ENCODE data around the gene ELP4. TPM values are rescaled to one million over a fixed set of nuclear protein-coding genes. Genes with fewer than 3 reads are reported as not detected.

The ELP4 gene
- total RNA-seq, 2 donors from 2014 or later: 22.7 to 30.0 TPM

GRCh38 chr11:31797190-31798056, 287.9 kb downstream of the ELP4 start:
- Mint-ChIP-seq H3K4me1 (ENCODE audit: low read depth) (peaks cover 36% of the 10 kb centered on the region), H3K9me3 (peaks cover 0 to 1% of the 10 kb centered on the region in 2 donors), H3K27me3 (ENCODE audit: low read depth) (peaks cover 91% of the 10 kb centered on the region), H3K4me3 (peak overlapping the region; percentile 54 to 72), H3K27ac (peak overlapping the region; percentile 41), H3K36me3 (ENCODE audit: insufficient read depth in 2 of 2) (peaks cover 7 to 12% of the 10 kb centered on the region in 2 donors)
- DNase-seq (peak in 1 of 2 donors; percentile 2), ATAC-seq (replicated peaks in 1 of 2) (no peak)

- peaks cover 43% of the 10 kb centered on the region for H3K4me1 Mint-ChIP-seq (ENCODE audit: low read depth)
- DNase-seq (peak in 1 of 2 donors; percentile 5), ATAC-seq (replicated peaks in 1 of 2) (peak; percentile 10 to 31)
- peaks cover 91% of the 10 kb centered on the region for H3K27me3 Mint-ChIP-seq (ENCODE audit: low read depth)
- H3K4me3 Mint-ChIP-seq: peak overlapping the region; percentile 54 to 72
- H3K9me3 Mint-ChIP-seq: peaks cover 0 to 1% of the 10 kb centered on the region in 2 donors
- H3K36me3 Mint-ChIP-seq (ENCODE audit: insufficient read depth in 2 of 2): peaks cover 10 to 12% of the 10 kb centered on the region in 2 donors
- peak overlapping the region; percentile 41 for H3K27ac Mint-ChIP-seq
Observed at GRCh38 chr11:31798057-31798553, 288.5 kb downstream of the ELP4 start.

- H3K36me3 Mint-ChIP-seq (ENCODE audit: insufficient read depth in 2 of 2): peaks cover 10 to 12% of the 10 kb centered on the region in 2 donors
- DNase-seq (peak; percentile 52), ATAC-seq (replicated peaks in 1 of 2) (peak; percentile 59 to 69)
- H3K4me3 Mint-ChIP-seq: peak overlapping the region; percentile 45 to 69
- H3K9me3 Mint-ChIP-seq: peaks cover 0 to 1% of the 10 kb centered on the region in 2 donors
- peaks cover 50% of the 10 kb centered on the region for H3K4me1 Mint-ChIP-seq (ENCODE audit: low read depth)
- H3K27me3 Mint-ChIP-seq (ENCODE audit: low read depth): peaks cover 92% of the 10 kb centered on the region
- H3K27ac Mint-ChIP-seq: no peak overlapping the region
Observed at GRCh38 chr11:31798554-31799434, 289.2 kb downstream of the ELP4 start.

GRCh38 chr11:31799435-31800397, 290.1 kb downstream of the ELP4 start:
- Mint-ChIP-seq H3K36me3 (ENCODE audit: insufficient read depth in 2 of 2) (peaks cover 10 to 12% of the 10 kb centered on the region in 2 donors), H3K27ac (peak overlapping the region; percentile 1), H3K4me3 (peak overlapping the region; percentile 69)

GRCh38 chr11:31800398-31801265, 291.1 kb downstream of the ELP4 start:
- Mint-ChIP-seq H3K9me3 (peaks cover 0 to 1% of the 10 kb centered on the region in 2 donors), H3K27me3 (ENCODE audit: low read depth) (peaks cover 89% of the 10 kb centered on the region), H3K4me1 (ENCODE audit: low read depth) (peaks cover 63% of the 10 kb centered on the region), H3K4me3 (peak overlapping the region; percentile 35 to 69), H3K27ac (peak overlapping the region; percentile 1), H3K36me3 (ENCODE audit: insufficient read depth in 2 of 2) (peaks cover 10 to 12% of the 10 kb centered on the region in 2 donors)
- ATAC-seq (replicated peaks in 1 of 2): no peak
- DNase-seq: peak in 1 of 2 donors; percentile 17

More at GRCh38 chr11:31799435-31800397, 290.1 kb downstream of the ELP4 start:
- Mint-ChIP-seq H3K27me3 (ENCODE audit: low read depth) (peaks cover 95% of the 10 kb centered on the region), H3K4me1 (ENCODE audit: low read depth) (peaks cover 59% of the 10 kb centered on the region), H3K9me3 (peaks cover 0 to 1% of the 10 kb centered on the region in 2 donors)
- ATAC-seq (replicated peaks in 1 of 2) (no peak), DNase-seq (no peak)

GRCh38 chr11:31801298-31801702, 291.7 kb downstream of the ELP4 start:
- DNase-seq: no peak
- Mint-ChIP-seq H3K27me3 (ENCODE audit: low read depth) (peaks cover 82% of the 10 kb centered on the region), H3K4me3 (no peak overlapping the region), H3K9me3 (peaks cover 0 to 1% of the 10 kb centered on the region in 2 donors), H3K27ac (peak overlapping the region; percentile 70), H3K4me1 (ENCODE audit: low read depth) (peaks cover 63% of the 10 kb centered on the region), H3K36me3 (ENCODE audit: insufficient read depth in 2 of 2) (peaks cover 10 to 12% of the 10 kb centered on the region in 2 donors)
- no peak for ATAC-seq (replicated peaks in 1 of 2)

- Mint-ChIP-seq H3K9me3 (peaks cover 0 to 1% of the 10 kb centered on the region in 2 donors), H3K27ac (peak overlapping the region; percentile 70), H3K27me3 (ENCODE audit: low read depth) (peaks cover 82% of the 10 kb centered on the region), H3K4me3 (no peak overlapping the region), H3K4me1 (ENCODE audit: low read depth) (peaks cover 61% of the 10 kb centered on the region), H3K36me3 (ENCODE audit: insufficient read depth in 2 of 2) (peaks cover 10 to 11% of the 10 kb centered on the region in 2 donors)
- ATAC-seq (replicated peaks in 1 of 2) (no peak), DNase-seq (no peak)
Observed at GRCh38 chr11:31802000-31802551, 292.5 kb downstream of the ELP4 start.

- DNase-seq (peak in 1 of 2 donors; percentile 5), ATAC-seq (replicated peaks in 1 of 2) (no peak)
- Mint-ChIP-seq H3K27ac (peak overlapping the region; percentile 42), H3K9me3 (peaks cover 0 to 1% of the 10 kb centered on the region in 2 donors), H3K4me1 (ENCODE audit: low read depth) (peaks cover 56% of the 10 kb centered on the region), H3K36me3 (ENCODE audit: insufficient read depth in 2 of 2) (peaks cover 10 to 11% of the 10 kb centered on the region in 2 donors), H3K4me3 (no peak overlapping the region), H3K27me3 (ENCODE audit: low read depth) (peaks cover 82% of the 10 kb centered on the region)
Observed at GRCh38 chr11:31802609-31802989, 293.0 kb downstream of the ELP4 start.

GRCh38 chr11:31802990-31803812, 293.6 kb downstream of the ELP4 start:
- ATAC-seq (replicated peaks in 1 of 2): no peak
- Mint-ChIP-seq H3K27me3 (ENCODE audit: low read depth) (peaks cover 83% of the 10 kb centered on the region), H3K27ac (peak overlapping the region; percentile 42), H3K4me3 (peak overlapping the region; percentile 77 to 86), H3K9me3 (peaks cover 0 to 1% of the 10 kb centered on the region in 2 donors), H3K36me3 (ENCODE audit: insufficient read depth in 2 of 2) (peaks cover 8 to 10% of the 10 kb centered on the region in 2 donors), H3K4me1 (ENCODE audit: low read depth) (peaks cover 53% of the 10 kb centered on the region)
- DNase-seq: peak in 1 of 2 donors; percentile 17

GRCh38 chr11:31803813-31804311, 294.3 kb downstream of the ELP4 start:
- Mint-ChIP-seq H3K27ac (peak overlapping the region; percentile 12), H3K9me3 (peaks cover 0 to 1% of the 10 kb centered on the region in 2 donors), H3K27me3 (ENCODE audit: low read depth) (peaks cover 87% of the 10 kb centered on the region), H3K36me3 (ENCODE audit: insufficient read depth in 2 of 2) (peaks cover 8 to 10% of the 10 kb centered on the region in 2 donors), H3K4me1 (ENCODE audit: low read depth) (peaks cover 55% of the 10 kb centered on the region), H3K4me3 (peak overlapping the region; percentile 77 to 86)
- DNase-seq: peak in 1 of 2 donors; percentile 9
- ATAC-seq (replicated peaks in 1 of 2): no peak

Measured in activated T-cell treated with anti-CD3 and anti-CD28 coated beads, Interleukin-2, amount 50 U/mL, for 72 hours (primary cell).